Bronchial epithelial cell (primary cell): ENCODE measurements around the gene SNX25. TPM values are rescaled to one million over a fixed set of nuclear protein-coding genes. Genes with fewer than 3 reads are reported as not detected.

Experiments used
- DNase-seq: peaks from one replicate; pipeline ENCODE4 v3.0.0-alpha.2; 2010; ENCODE audit warnings: low read depth
- FAIRE-seq: peaks from 2 replicates; lab custom pipeline; 2011; peaks lifted over from hg19 to GRCh38; lab: Jason Lieb, UNC
- H3K27me3 ChIP-seq: 2 replicates; pipeline ENCODE4 v1.5.1; 2011; ENCODE audit warnings: low read length; ENCODE audit not compliant: control insufficient read depth, insufficient read depth
- H3K36me3 ChIP-seq: 2 replicates; pipeline ENCODE4 v1.5.1; 2011; ENCODE audit warnings: low read length; ENCODE audit not compliant: control insufficient read depth, insufficient read depth
- H3K4me3 ChIP-seq: 2 replicates; pipeline ENCODE4 v1.5.1; 2011; ENCODE audit warnings: mild to moderate bottlenecking, low read depth, low read length, control low read depth
- total RNA-seq: library from RNA; depleted of rRNA; stranded (reverse); fragments of >200 nt; gene quantifications from 2 replicates; pipeline ENCODE4 v1.2.1, GENCODE V29; 2014
- TF ChIP-seq, protein P1 (sequence below): IDR thresholded peaks from 2 replicates; pipeline ENCODE4 v1.5.1; 2011; ENCODE audit warnings: mild to moderate bottlenecking, moderate library complexity, low read length, control low read depth, inconsistent platforms; ENCODE audit not compliant: insufficient read depth, severe bottlenecking

The SNX25 gene
- total RNA-seq = 14.3 and 18.4 TPM in 2 replicates

DNA sequence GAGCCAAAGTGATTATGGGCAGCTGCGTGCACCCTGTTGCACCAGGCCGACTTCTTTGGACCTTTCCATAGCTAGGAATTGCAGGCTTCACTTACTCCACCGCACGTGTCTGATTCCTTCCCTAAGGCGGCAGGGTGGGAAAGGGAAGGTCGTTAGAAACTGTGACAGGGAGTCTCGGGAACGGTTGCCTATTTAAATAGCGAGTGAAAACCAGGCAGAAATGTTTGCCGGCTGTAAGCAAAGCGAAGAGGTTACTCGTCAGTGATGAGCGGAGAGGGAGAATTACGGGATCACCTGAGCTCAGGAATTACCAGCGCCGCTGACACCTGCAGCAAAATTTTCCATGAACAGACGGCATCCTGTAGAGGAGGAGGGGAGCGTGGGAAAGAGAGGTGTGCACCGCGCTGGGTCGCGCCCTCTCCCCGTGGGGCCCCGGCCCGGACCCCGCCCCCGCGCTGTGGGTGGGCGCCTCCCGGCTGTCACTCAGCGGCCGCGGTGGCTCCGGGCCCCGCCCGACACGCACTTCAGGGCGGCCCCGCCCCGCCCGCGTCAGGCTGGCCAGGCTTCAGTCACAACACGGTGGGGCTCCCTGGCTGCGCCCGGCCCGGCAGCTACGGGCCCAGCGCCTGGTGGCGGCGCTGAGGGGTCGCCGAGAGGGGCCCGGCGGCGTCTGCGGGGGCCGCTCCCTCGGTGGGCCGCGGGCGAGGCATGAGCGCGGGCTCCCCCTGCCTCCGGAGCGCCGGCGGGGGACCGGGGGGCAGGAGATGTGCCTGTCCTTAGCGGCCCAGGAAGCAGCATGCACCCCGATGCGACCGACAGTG is at the start of gene SNX25:
TSS of gene SNX25 (plus strand) at position 568 of the 821 bp plus-strand sequence. CDS start at position 797, 229 bp downstream.
- Histone ChIP-seq H3K36me3 (no peaks in the 10 kb centered on the region), H3K4me3 (peak within 1 kb of the TSS; percentile 47), H3K27me3 (no peaks in the 10 kb centered on the region)
- TF ChIP-seq, protein P1, sequence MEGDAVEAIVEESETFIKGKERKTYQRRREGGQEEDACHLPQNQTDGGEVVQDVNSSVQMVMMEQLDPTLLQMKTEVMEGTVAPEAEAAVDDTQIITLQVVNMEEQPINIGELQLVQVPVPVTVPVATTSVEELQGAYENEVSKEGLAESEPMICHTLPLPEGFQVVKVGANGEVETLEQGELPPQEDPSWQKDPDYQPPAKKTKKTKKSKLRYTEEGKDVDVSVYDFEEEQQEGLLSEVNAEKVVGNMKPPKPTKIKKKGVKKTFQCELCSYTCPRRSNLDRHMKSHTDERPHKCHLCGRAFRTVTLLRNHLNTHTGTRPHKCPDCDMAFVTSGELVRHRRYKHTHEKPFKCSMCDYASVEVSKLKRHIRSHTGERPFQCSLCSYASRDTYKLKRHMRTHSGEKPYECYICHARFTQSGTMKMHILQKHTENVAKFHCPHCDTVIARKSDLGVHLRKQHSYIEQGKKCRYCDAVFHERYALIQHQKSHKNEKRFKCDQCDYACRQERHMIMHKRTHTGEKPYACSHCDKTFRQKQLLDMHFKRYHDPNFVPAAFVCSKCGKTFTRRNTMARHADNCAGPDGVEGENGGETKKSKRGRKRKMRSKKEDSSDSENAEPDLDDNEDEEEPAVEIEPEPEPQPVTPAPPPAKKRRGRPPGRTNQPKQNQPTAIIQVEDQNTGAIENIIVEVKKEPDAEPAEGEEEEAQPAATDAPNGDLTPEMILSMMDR = no peak
- no peak for FAIRE-seq
- DNase-seq = peak; percentile 54

DNA sequence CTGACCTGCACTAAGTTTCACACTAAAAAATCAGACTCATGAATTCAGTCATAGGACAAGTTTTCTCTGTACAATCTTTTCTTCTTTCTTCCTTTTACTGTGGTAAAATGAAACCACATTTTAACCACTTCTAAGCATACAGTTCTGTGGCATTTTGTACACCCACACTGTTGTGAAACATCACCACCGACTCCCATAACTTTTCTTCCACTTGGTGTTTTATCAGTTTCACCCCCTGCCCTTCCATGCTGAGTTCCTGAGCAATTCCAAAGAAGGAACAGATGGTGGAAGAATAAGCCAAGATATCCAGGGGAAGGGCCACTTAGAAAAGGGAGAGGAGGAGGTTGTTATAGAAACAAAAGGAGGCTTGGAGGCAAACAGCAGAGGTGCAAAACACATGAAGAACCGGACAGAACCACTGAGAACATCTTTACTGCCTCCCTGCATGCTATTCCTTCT is 43.8 kb upstream of the SNX25 start:
- DNase-seq = no peak
- peaks cover 7% of the 10 kb centered on the region for H3K36me3 ChIP-seq
- TF ChIP-seq, protein P1 = no peak
- no peaks in the 10 kb centered on the region for H3K27me3 ChIP-seq
- H3K4me3 ChIP-seq = no peak overlapping the region
- FAIRE-seq = no peak

DNA sequence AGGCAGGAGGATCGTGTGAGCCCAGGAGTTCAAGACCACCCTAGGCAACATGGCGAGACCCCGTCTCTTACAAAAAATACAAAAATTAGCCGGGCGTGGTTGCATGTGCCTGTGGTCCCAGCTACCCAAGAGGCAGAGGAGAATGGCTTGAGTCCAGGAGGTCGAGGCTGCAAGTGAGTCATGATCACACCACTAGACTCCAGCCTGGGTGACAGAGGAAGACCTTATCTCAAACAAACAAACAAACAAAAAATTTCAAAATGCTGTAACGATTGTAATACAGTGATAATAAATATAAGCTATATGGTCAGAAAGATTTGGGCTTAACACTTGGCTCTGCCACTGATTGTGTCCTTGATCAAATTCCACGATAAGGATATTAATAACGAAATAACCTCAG is 42.2 kb upstream of the SNX25 start:
- TF ChIP-seq, protein P1 = no peak
- Histone ChIP-seq H3K36me3 (peaks cover 5% of the 10 kb centered on the region), H3K4me3 (no peak overlapping the region), H3K27me3 (no peaks in the 10 kb centered on the region)
- FAIRE-seq = no peak
- DNase-seq = no peak

DNA sequence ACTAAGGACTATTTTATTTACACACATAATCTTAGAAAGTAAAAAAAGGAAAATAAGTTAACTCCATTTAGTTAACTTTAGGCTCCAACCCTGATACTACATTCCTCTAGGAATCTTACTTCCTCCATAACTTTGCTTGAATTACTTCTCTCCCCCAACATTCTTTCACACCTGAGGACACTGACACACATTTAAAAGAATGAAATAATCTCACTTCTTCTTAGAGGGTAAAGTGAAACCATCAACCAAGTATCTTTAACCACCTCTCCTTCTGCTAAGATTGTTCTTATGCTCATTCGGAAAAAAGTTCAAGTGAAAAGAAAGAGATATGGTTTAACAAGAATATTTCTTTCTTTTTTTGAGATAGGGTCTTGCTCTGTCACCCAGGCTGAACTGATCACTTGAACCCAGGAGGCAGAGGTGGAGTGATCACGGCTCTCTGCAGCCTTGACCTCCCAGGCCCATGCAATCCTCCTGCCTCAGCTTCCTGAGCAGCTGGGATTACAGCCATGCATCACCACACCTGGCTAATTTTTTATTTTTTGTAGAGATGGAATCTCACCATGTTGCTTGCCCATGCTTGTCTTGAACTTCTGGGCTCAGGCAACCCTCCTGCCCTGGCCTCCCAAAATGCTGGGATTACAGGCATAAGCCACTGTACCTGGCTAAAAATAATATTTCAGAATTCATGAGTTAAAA is 37.9 kb upstream of the SNX25 start:
- FAIRE-seq (no peak), DNase-seq (peak; percentile 24)
- H3K27me3 ChIP-seq = no peaks in the 10 kb centered on the region
- H3K36me3 ChIP-seq = peaks cover 6% of the 10 kb centered on the region
- H3K4me3 ChIP-seq = no peak overlapping the region
- TF ChIP-seq, protein P1 = no peak

DNA sequence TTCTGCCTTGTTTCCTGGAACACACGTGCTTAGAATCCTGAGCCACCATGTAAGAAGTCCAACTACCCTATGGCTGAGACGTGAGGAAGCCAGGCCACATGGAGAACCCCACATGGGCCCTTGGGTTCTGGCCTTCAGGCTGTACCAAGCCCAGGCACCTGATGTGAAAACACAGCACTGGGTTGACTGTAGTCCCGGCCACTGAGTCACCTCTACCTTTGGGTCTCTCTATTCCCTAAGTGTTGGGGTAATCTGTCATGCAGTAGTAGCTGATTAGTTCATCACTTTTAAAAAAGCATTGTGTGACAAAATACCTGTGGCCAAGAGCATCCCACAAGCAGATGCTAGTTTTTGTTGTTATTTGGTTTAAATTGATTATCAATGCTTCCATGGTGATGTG is 29.9 kb upstream of the SNX25 start:
- H3K27me3 ChIP-seq = no peaks in the 10 kb centered on the region
- TF ChIP-seq, protein P1 = no peak
- FAIRE-seq (no peak), DNase-seq (no peak)
- H3K4me3 ChIP-seq = no peak overlapping the region
- peaks cover 3% of the 10 kb centered on the region for H3K36me3 ChIP-seq
